NCI-H128 (cell line): ENCODE data around the gene RARB.

Source experiments
- DNase-seq: peaks from one replicate; lab custom pipeline; 2025; ENCODE audit not compliant: unreplicated experiment; lab: John Stamatoyannopoulos, UW

RARB gene

DNA sequence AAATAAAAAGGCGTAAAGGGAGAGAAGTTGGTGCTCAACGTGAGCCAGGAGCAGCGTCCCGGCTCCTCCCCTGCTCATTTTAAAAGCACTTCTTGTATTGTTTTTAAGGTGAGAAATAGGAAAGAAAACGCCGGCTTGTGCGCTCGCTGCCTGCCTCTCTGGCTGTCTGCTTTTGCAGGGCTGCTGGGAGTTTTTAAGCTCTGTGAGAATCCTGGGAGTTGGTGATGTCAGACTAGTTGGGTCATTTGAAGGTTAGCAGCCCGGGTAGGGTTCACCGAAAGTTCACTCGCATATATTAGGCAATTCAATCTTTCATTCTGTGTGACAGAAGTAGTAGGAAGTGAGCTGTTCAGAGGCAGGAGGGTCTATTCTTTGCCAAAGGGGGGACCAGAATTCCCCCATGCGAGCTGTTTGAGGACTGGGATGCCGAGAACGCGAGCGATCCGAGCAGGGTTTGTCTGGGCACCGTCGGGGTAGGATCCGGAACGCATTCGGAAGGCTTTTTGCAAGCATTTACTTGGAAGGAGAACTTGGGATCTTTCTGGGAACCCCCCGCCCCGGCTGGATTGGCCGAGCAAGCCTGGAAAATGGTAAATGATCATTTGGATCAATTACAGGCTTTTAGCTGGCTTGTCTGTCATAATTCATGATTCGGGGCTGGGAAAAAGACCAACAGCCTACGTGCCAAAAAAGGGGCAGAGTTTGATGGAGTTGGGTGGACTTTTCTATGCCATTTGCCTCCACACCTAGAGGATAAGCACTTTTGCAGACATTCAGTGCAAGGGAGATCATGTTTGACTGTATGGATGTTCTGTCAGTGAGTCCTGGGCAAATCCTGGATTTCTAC, at the start of gene RARB:
Gene RARB, plus strand, starts transcription at position 322 of the 847 bp plus-strand sequence. Its CDS starts 469 bp downstream, at position 791.
- DNase-seq: no peak

DNA sequence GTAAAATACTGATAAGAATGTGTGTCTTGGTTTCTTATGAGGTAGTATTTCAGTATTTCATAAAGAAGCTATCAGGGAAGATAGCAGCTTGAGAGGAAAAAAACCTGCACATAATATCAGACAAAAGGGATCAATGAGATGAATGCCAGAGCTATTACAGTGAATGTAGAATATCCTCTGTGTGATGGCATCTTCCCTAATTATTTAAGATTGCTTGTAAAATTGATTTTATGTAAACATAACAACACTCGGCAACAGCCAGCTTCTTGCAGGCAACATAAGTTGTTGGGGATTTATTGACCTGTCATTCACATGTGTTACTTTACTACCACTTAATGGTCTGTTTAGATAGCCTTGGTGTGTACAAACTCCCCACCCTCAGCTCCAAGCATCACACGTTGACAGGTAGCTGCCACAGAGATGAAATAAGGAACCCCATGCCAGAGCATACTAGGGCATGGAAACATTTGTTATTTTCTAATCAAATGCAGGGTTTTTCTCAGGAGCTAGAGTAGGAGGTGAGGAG, 49.2 kb upstream of the RARB start:
- DNase-seq: no peak

DNA sequence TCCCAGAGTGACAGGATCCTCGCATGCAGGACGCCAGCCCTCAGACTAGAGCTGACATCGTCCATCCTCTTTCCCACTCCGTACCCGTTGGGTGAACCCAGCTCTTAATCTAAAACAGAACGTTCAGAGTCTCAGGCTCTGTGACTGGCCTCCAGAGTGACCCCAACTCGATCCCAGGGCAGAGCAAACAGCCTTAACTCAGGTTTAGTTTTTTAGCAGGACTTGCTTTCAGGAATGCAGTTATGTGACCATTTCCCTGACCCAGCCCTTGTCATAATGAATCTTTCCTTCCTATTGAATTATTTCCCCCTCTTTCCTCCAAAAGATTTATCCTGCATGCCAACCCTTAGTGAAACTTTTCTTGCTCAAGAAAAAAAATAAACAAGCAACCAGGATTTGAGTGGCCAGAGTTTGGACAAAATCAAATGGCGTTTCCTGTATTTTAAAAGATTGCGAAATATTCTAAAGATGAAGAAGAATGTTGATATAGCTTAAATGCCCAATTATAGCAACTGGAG, 47.8 kb upstream of the RARB start:
- DNase-seq: no peak

DNA sequence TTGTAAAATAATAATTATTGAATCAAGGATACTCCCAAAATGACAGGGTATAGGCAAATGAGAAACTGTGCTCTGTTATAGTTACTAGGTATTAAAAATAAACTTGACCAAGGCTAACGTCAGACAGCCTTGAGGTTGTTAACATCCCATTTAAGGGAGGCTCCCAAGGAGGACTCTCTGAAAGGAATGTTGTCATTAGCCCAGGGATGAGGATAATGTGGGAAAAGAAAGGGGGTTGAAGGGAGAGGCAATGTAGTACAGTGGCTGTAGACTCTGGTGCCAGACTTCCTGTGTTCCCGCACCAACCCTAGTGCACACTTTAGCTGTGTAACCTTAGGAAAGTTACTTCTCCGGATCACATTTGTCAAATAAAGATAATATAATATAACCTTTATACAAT, 47.0 kb upstream of the RARB start:
- no peak for DNase-seq

DNA sequence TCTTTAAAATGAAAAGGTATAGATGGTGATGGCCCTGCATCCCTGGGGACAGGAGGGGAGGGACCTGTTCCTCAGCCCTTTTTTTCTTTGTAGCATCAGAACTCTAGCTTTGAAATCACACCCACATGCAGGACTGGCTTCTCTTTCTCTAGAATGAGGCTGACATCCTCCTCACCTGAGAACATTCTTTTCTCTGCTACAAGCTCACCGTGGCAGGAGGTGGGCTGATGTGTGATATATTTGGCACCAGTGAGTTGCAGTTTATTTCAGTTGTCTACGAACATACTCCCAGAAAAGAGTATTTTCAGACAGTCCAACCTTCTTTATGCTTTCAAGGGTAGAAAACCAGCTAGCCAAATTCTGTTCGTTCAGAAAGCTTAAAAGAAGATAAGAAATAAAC, 43.6 kb upstream of the RARB start:
- no peak for DNase-seq

GRCh38 chr3:25385807-25386460, 42.1 kb upstream of the RARB start:
- no peak for DNase-seq

- no peak for DNase-seq
Observed at GRCh38 chr3:25386686-25387255, 41.3 kb upstream of the RARB start.

GRCh38 chr3:25390605-25391004, 37.5 kb upstream of the RARB start:
- no peak for DNase-seq

DNA sequence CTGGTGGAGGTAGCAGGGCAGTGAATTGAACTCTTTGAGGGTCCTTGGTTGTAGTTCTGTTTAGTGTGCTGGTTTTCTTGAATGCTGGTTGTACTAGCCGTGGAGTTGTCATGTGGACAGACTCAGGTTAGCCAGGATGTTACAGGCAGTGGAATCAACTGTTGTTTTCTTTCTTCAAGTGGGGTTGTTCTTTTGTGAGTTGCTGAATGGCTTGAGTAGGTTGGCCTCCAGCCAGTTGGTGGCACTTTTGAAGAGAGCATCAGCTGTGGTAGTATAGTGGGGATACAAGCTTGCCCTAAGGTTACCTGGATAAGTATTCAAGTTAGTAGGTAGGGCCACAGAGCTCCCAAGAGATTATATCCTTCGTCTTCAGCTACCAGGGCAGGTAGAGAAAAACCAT, 31.8 kb upstream of the RARB start:
- DNase-seq: no peak

DNA sequence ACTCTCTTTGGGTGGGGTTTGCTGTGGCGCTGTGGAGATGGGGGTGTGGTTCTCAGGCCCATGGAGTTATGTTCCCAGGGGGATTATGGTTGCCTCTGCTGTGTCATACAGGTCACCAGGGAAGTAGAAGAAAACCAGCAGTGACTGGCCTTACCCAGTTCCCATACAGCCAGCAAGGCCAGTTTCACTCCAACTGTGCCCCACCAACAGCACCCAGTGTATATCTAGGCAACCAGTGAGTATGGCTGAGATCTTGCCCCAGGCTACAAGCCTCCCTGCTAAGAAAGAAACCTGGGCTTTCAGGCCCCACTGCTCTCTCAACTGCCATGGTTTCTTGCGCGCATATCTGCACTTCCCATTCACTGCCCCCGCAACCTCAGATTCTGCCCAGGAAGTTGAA, 31.4 kb upstream of the RARB start:
- DNase-seq: no peak

- no peak for DNase-seq
Observed at GRCh38 chr3:25397150-25397549, 30.9 kb upstream of the RARB start.

- no peak for DNase-seq
Observed at GRCh38 chr3:25400587-25400986, 27.5 kb upstream of the RARB start.

GRCh38 chr3:25403968-25404367, 24.1 kb upstream of the RARB start:
- no peak for DNase-seq

GRCh38 chr3:25404569-25404968, 23.5 kb upstream of the RARB start:
- DNase-seq: no peak

DNA sequence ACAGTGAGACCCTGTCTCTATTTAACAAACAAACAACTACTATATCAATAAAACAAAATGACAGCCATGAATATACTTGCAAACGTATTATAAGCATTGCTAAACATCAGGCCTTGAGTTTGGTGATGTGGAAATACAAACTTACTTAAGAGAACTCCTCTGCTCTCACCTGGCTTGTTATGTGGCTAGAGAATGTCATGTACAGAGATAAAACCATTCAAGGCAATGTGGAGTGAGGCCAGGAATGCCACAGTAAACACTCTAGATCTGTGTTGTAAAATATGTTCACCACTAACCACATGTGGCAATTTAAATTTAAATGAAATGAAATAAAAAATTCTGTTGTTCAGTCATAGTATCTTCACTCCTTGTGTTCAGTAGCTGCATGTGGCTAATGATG, 22.7 kb upstream of the RARB start:
- DNase-seq: no peak

DNA sequence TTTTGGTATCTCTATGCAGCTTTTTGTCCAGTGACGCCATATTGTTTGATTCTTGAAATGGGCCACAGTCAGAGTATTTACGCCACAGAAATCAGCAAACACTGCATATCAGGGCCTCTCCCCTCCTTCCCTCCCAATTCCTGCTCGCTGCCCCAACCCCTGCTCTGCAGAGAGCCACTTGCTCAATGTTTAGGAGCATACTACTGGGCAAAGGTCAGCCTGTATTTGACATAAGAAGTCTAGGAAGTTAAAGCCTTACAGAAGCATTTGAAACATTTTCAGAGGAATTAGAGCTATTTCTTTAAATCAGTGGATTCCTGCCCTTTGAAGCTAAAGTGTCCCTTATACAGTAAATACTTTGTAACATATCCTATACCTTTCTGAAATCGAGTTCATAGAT, 17.4 kb upstream of the RARB start:
- DNase-seq: no peak

DNA sequence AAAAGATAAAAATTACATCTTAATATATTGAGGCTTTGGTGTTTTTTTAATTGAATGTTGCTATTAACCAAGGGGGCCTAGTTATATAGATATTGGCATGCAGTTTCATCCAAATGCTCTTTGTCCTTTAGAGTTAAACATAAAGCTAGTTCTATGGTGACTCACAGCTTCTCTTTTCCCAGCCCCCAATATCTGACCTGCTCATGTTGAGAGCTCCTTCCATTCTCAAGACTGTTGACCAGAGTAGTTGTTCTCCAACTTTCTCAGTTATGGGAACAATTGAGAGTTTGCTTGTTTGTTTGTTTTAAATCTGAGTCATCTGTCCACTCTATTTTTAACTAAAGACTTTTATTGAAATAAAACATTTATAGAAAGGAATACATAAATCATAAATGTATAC, 15.8 kb upstream of the RARB start:
- DNase-seq: no peak

DNA sequence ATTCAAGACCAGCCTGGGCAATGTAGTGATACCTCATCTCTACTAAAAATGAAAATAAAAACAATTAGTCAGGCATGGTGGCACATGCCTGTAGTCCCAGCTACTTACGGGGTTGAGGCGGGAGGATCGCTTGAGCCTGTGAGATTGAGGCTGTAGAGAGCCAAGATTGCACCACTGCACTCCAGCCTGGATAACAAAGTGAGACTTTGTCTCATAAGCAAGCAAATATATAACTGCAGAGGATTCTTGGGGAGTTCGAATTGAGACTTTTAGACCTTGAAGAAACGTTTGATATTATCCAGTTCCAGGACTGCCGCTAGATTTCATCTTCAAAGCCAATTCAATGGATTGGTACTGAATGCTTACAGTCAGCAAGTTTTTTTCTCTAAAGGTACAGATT, 11.9 kb upstream of the RARB start:
- DNase-seq: no peak

- DNase-seq: no peak
Observed at GRCh38 chr3:25418596-25418995, 9.5 kb upstream of the RARB start.

DNA sequence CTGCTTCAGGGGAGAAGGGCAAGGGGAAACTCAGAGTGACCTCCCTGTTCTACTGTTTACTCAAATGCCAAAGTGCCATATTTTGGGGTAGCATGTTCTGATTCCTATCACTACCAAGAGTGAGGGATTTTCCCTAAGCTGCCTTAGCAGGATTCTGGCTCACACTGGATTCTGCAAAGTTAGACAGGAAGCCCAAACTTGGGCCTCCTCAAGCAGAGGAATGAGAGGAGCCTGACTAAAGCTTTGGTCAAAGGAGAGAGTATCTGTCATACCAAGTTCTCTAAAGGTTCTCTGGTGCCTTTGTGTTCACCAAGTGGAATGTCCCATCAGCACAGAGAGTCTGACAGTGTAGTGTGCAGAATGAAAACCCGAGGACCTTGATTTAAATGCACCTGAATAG, 8.8 kb upstream of the RARB start:
- no peak for DNase-seq

DNA sequence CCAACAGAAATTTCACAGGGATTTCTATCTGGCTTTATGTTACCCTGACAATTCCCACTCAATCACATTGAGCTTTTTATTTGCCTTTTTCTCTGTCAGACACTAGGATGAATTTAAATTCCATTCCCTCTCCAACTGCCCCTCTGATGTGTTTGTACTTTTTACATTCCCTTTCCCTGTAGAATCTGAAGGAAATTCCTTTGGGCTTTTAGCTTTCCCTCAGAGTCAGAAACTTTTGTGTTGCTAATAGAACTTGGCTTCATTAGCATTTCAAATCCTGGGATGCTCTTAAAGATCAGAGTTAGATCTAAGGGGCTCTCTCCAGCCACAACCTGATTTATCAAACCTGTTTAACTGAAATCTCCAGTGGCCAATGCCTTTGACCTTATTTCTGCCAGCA, 7.9 kb upstream of the RARB start:
- DNase-seq: no peak

DNA sequence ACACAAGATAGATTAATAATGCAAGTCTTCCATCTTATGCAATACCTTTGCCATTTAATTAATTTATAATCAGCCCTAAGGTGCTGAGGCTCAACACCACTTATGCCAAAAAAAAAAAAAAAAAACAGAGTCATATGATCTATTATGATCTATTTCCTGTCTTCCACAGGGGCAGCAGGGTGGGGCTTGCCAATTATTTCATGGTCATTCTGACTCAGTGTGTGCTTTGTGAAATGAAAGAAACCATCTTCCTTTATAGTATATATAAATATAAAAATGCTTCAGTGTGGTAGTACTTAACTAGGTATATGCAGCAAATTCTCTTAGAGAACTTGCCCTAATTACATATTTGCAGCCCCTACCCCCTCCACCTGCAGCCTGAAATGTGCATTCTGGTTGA, 7.2 kb upstream of the RARB start:
- no peak for DNase-seq
